ENCODE measurements around the gene ATP1A4.

Gene ATP1A4

DNA sequence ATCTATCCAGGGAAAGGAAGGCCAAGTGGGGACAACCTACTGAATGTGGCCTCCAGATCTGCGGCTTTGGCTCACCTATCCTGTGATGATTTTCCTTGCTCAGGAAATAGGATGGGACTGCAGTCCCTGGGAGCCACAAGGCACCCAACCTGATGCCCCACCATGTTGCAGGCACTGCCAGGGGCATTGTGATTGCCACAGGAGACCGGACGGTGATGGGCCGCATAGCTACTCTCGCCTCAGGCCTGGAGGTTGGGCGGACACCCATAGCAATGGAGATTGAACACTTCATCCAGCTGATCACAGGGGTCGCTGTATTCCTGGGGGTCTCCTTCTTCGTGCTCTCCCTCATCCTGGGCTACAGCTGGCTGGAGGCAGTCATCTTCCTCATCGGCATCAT is 24.0 kb upstream of the ATP1A4 start:
- in situ Hi-C loops (cut with HindIII; ENCODE audit: low pct_unique_long_range_greater_than_20kb, low sequenced_read_pairs) = no loop called here
- TF ChIP-seq JUND (IDR thresholded peaks at IDR 0.05; ENCODE audit: low read depth) = no peak
- no peak for DNase-seq (ENCODE audit: low read depth in 1 of 2, low spot score in 1 of 2)

DNA sequence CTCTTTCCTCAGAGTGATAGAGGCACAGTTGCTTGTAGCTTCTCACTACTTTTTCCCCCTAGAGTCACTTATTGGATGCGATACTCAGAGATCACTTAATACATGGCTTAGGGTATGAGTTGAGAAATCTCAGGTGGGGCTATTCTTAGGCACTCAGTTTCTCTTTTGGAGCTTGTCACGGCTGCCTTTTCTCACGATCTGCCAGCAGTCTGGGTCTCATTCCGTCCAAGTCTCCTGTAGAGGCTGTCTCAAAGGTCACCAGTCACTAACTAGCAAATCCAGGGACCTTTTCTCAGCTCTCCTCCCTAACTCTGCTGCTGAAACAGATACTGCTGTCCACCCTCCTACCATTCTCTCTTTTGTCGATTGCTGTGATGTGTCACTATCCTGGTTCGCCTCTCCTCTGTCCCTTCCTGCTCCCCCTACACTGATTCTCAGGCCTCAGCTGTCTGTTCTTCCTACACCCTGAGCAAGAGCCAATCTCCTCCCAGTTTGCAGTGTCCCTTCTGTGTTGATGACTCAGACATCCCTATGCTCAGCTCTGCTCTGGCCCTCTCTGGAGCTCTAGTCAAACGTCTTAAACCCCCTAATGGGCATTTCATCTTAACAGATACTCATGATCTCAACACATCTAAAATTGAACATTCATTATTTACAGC is 23.4 kb upstream of the ATP1A4 start:
- no peak for DNase-seq (ENCODE audit: low read depth in 1 of 2, low spot score in 1 of 2)
- in situ Hi-C loops (cut with HindIII; ENCODE audit: low pct_unique_long_range_greater_than_20kb, low sequenced_read_pairs) = no loop called here

DNA sequence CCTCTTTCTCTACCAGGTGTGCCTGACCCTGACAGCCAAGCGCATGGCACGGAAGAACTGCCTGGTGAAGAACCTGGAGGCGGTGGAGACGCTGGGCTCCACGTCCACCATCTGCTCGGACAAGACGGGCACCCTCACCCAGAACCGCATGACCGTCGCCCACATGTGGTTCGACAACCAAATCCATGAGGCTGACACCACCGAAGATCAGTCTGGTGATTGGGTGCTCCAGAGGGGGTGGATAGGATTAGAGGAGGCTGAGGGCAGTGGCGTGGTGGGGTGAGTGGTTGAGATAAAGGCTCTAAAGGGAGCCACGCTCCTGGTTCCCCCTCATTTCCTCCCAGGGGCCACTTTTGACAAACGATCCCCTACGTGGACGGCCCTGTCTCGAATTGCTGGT is 22.8 kb upstream of the ATP1A4 start:
- TF ChIP-seq JUND (IDR thresholded peaks at IDR 0.05; ENCODE audit: low read depth) = no peak
- in situ Hi-C loops (cut with HindIII; ENCODE audit: low pct_unique_long_range_greater_than_20kb, low sequenced_read_pairs) = no loop called here
- no peak for DNase-seq (ENCODE audit: low read depth in 1 of 2, low spot score in 1 of 2)

More for the DNA sequence above, 23.4 kb upstream of the ATP1A4 start:
- no peak for TF ChIP-seq JUND (IDR thresholded peaks at IDR 0.05; ENCODE audit: low read depth)

DNA sequence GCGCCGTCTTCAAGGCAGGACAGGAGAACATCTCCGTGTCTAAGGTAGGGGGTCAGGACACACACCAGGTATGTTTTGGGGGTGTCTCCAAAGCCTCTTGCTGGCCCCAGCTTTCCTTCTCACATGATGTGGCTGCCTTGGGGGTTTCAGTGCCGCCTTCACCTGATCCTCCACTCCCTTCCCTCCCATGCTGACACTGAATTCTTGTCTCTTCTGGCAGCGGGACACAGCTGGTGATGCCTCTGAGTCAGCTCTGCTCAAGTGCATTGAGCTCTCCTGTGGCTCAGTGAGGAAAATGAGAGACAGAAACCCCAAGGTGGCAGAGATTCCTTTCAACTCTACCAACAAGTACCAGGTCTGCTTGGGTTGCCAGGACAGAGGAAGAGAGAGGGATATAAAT is 22.4 kb upstream of the ATP1A4 start:
- in situ Hi-C loops (cut with HindIII; ENCODE audit: low pct_unique_long_range_greater_than_20kb, low sequenced_read_pairs) = no loop called here
- TF ChIP-seq JUND (IDR thresholded peaks at IDR 0.05; ENCODE audit: low read depth) = no peak
- DNase-seq (ENCODE audit: low read depth in 1 of 2, low spot score in 1 of 2) = no peak

DNA sequence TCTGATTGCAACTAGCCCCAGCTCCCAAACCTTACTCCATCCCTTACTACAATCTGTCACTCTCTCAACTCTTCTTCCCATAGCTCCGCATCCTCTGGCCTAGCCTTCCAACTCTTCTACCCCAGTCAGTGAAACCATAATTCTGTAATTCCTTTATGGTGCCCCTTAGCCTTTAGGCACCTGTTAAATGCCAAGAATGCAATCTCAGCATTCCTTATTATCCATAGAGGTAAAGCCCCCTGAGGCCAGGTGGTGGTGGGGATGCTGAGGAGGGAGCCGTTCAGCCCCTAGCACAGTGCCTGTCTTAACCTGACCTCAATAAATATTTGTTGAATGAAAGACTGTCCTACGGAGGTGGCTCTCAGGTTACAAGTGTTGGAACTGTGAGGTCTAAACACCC is 21.8 kb upstream of the ATP1A4 start:
- TF ChIP-seq JUND (IDR thresholded peaks at IDR 0.05; ENCODE audit: low read depth) = no peak
- no peak for DNase-seq (ENCODE audit: low read depth in 1 of 2, low spot score in 1 of 2)
- in situ Hi-C loops (cut with HindIII; ENCODE audit: low pct_unique_long_range_greater_than_20kb, low sequenced_read_pairs) = no loop called here

DNA sequence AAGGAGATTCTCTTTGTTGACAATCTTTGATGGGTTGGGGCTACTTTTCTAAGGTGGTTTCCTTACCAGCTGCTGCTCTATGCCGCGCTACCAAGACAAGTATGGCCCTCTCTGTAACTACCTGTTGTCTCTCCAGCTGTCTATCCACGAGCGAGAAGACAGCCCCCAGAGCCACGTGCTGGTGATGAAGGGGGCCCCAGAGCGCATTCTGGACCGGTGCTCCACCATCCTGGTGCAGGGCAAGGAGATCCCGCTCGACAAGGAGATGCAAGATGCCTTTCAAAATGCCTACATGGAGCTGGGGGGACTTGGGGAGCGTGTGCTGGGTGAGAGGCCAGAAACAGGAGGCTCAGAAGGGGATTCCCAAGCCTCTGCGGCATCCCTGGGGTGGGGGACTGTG is 21.4 kb upstream of the ATP1A4 start:
- DNase-seq (ENCODE audit: low read depth in 1 of 2, low spot score in 1 of 2) = no peak
- TF ChIP-seq JUND (IDR thresholded peaks at IDR 0.05; ENCODE audit: low read depth) = no peak
- in situ Hi-C loops (cut with HindIII; ENCODE audit: low pct_unique_long_range_greater_than_20kb, low sequenced_read_pairs) = no loop called here

DNA sequence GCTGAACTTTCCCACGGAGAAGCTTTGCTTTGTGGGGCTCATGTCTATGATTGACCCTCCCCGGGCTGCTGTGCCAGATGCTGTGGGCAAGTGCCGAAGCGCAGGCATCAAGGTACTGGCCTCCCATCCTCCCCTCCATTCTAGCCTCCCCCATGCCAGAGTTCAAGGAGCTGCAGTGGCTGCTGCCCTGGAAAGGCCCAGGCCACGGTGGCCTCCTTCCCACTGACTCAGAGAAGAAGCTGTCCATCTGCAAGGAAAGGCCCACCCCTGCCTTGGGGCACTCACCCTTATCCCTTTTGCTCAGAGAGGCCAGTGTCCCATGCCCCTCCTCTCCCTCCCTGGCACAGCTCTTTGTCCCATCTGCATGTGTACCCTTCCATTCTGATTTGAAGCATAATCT is 20.9 kb upstream of the ATP1A4 start:
- in situ Hi-C loops (cut with HindIII; ENCODE audit: low pct_unique_long_range_greater_than_20kb, low sequenced_read_pairs) = no loop called here
- TF ChIP-seq JUND (IDR thresholded peaks at IDR 0.05; ENCODE audit: low read depth) = no peak
- no peak for DNase-seq (ENCODE audit: low read depth in 1 of 2, low spot score in 1 of 2)

DNA sequence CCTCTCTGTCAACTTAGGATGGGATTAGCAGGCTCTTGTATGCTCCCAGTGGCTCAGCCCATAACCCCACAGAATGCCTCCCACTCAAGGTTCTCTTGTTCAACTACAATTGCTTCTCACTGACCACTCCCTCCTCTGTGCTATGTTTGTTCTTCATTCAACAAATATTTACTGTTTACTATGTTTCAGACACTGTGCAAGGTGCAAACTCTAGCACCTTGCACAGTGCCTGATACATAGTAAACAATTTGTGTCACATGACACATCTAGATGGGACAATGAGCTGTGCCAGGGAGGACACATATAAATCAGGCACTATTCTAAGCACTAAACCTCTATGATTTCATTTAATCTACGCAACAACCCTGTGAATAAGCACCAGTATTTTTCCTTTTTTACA is 20.5 kb upstream of the ATP1A4 start:
- TF ChIP-seq JUND (IDR thresholded peaks at IDR 0.05; ENCODE audit: low read depth) = no peak
- in situ Hi-C loops (cut with HindIII; ENCODE audit: low pct_unique_long_range_greater_than_20kb, low sequenced_read_pairs) = no loop called here
- DNase-seq (ENCODE audit: low read depth in 1 of 2, low spot score in 1 of 2) = peak in 1 of 2 experiments; percentile 53

DNA sequence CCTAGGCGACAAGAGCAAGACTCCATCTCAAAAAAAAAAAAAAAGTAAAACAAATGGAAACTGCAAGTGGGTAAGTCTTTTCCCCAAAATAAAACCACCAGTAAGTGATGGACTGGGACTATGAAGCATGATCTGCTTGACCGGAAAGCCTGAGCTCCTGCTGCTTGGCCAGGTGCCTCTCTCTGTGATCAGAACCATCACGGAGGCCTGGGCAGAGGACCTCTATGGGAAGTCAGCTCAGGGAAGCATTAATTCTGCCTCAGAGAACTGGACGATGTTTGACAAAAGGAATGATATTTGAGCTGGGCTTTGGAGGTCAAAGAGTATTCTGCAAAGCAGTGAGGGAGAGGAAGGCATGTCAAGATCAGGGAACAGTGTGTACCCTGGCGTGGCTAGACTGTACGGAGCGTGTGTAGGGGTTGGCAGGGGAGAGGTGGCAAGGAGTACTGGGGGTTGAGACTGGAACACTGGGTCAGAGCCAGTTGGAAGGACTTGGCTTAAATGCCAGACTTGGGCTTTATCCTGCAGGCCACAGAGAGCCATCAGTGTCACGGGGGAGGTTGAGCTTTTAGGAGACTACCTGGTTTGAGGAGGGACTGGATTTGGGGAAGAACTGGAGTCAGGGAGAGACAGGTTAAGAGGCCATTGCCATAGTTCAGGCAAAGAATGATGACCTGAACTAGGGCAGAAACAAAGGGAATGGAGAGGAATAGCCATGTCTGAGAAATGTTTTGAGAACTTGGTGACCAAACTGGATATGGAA is 19.4 kb upstream of the ATP1A4 start:
- no peak for TF ChIP-seq JUND (IDR thresholded peaks at IDR 0.05; ENCODE audit: low read depth)
- no peak for DNase-seq (ENCODE audit: low read depth in 1 of 2, low spot score in 1 of 2)
- in situ Hi-C loops (cut with HindIII; ENCODE audit: low pct_unique_long_range_greater_than_20kb, low sequenced_read_pairs) = no loop called here

DNA sequence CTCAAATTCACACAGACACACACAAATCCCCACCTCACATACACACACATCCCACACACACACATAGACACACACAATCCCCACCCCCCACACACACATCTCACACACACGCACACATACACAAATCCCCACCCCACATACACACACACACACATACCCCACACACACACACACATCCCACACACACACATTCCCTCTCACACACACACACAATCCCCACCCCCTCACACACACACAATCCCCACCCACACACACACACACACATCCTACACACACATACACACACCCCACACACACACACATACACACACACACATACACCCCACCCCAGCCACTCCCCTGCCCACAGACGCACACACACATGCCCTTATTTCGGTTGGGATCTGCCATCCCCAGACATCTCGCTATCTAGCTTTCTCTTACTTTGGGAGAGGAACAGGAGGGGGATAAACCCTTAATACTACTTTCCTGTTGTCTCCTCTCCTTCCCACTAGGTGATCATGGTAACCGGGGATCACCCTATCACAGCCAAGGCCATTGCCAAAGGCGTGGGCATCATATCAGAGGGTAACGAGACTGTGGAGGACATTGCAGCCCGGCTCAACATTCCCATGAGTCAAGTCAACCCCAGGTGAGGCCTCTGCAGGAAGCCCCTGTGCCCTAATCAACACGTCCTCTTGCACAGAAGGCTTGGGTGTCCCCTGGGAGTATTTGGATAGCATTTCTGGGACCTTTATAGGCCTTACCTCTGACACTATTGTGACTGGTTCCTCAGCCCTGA is 17.2 kb upstream of the ATP1A4 start:
- in situ Hi-C loops (cut with HindIII; ENCODE audit: low pct_unique_long_range_greater_than_20kb, low sequenced_read_pairs) = no loop called here
- no peak for DNase-seq (ENCODE audit: low read depth in 1 of 2, low spot score in 1 of 2)

DNA sequence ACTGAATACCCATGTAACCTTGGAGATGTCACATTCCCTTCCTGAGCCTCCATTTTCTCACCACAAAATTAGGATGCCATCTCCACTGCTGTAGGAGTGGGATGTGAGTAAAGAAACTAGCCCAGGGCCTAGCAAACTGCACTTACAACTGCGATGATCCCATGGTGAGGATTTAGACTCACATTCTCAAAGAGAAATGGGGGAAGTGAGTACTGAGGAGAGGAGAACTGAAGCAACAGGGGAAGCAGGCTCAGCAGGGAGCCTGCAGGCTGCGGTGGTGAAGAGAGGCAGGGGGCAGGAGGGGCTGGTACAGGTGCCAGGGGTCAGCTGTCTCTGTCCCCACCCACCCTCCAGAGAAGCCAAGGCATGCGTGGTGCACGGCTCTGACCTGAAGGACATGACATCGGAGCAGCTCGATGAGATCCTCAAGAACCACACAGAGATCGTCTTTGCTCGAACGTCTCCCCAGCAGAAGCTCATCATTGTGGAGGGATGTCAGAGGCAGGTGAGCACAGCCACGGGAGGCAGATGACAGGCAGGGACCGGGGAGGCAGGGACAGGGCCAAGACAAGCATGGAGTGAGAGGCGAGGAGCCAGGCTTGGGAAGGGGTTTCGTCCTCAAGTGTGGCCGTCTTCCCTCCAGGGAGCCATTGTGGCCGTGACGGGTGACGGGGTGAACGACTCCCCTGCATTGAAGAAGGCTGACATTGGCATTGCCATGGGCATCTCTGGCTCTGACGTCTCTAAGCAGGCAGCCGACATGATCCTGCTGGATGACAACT is 16.4 kb upstream of the ATP1A4 start:
- in situ Hi-C loops (cut with HindIII; ENCODE audit: low pct_unique_long_range_greater_than_20kb, low sequenced_read_pairs) = no loop called here
- TF ChIP-seq JUND (IDR thresholded peaks at IDR 0.05; ENCODE audit: low read depth) = no peak
- no peak for DNase-seq (ENCODE audit: low read depth in 1 of 2, low spot score in 1 of 2)

More for the DNA sequence above, 17.2 kb upstream of the ATP1A4 start:
- no peak for TF ChIP-seq JUND (IDR thresholded peaks at IDR 0.05; ENCODE audit: low read depth)

All from T47D (cell line).